Tibial nerve (tissue), 3 donors: ENCODE measurements around the gene LRRC75B.

Experiments
- EP300 ChIP-seq, 2 donors: sonication (generic); formaldehyde crosslinking; IDR thresholded peaks; one replicate each; pipeline ENCODE4 v1.6.1; 2017; ENCODE audit warnings: antibody characterized with exemption in 2 of 2, mild to moderate bottlenecking in 1 of 2
- POLR2A ChIP-seq, 2 donors: fragments of 450-650 bp; IDR thresholded peaks; one replicate each; pipeline ENCODE4 v1.6.1; 2017; ENCODE audit warnings: antibody characterized with exemption in 2 of 2, mild to moderate bottlenecking in 2 of 2, moderate library complexity in 2 of 2

- TF ChIP-seq POLR2A (IDR thresholded peaks at IDR 0.05), result no peak
- no peak for TF ChIP-seq EP300 (IDR thresholded peaks at IDR 0.05)
These were observed 7.4 kb downstream of the LRRC75B start for GRCh38 chr22:24585461-24585860.
